ENCODE measurements around the gene CFAP119. TPM values are rescaled to one million over a fixed set of nuclear protein-coding genes. Genes with fewer than 3 reads are reported as not detected.

Gene CFAP119
- total and polyA plus RNA-seq, 10 of the 15 experiments (the other 5 are each of a cell fraction or from before 2014, with no cell fraction given): 2.2 to 9.4 (median 4.3) TPM

- TF ChIP-seq, protein P1, sequence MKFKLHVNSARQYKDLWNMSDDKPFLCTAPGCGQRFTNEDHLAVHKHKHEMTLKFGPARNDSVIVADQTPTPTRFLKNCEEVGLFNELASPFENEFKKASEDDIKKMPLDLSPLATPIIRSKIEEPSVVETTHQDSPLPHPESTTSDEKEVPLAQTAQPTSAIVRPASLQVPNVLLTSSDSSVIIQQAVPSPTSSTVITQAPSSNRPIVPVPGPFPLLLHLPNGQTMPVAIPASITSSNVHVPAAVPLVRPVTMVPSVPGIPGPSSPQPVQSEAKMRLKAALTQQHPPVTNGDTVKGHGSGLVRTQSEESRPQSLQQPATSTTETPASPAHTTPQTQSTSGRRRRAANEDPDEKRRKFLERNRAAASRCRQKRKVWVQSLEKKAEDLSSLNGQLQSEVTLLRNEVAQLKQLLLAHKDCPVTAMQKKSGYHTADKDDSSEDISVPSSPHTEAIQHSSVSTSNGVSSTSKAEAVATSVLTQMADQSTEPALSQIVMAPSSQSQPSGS (IDR thresholded peaks at IDR 0.05; ENCODE audit: low read length): no peak
- TF ChIP-seq, protein P2, sequence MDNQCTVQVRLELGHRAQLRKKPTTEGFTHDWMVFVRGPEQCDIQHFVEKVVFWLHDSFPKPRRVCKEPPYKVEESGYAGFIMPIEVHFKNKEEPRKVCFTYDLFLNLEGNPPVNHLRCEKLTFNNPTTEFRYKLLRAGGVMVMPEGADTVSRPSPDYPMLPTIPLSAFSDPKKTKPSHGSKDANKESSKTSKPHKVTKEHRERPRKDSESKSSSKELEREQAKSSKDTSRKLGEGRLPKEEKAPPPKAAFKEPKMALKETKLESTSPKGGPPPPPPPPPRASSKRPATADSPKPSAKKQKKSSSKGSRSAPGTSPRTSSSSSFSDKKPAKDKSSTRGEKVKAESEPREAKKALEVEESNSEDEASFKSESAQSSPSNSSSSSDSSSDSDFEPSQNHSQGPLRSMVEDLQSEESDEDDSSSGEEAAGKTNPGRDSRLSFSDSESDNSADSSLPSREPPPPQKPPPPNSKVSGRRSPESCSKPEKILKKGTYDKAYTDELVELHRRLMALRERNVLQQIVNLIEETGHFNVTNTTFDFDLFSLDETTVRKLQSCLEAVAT (IDR thresholded peaks at IDR 0.05): peak; percentile 29; the same call in 1 of the 2 replicates
Measured at GRCh38 chr16:30805370-30806169, 43.7 kb upstream of the CFAP119 start (continued).

DNA sequence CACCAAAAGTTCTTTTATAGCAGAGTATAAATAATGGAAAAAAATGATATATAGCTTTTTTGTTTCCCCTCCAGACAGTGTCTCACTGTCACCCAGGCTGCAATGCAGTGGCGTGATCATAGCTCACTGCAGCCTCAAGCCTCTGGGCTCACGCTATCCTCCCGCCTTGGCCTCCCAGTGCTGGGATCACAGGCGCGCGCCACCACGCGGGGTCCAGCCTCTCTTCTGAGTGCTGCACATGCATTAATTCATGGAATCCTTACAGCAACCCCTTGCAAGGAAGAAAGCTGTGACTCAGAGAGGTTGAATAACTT lies 43.2 kb upstream of the CFAP119 start:
- no TSS peak for BruUV-seq (replicated peaks)
- Histone ChIP-seq H3K4me1 (ENCODE audit: control insufficient read depth, insufficient read depth, low read length) (peaks cover 10% of the 10 kb centered on the region), H4K20me1 (ENCODE audit: control insufficient read depth, insufficient read depth) (no peaks in the 10 kb centered on the region), H3K4me3 (peak overlapping the region; percentile 58; the same call in 1 of the 2 replicates), H3K9me3 (replicated peaks; ENCODE audit: control insufficient read depth, insufficient read depth, low read length) (no peaks in the 10 kb centered on the region), H3K27me3 (replicated peaks in 1 of 2; ENCODE audit: control insufficient read depth in 2 of 2, insufficient read depth in 2 of 2, low read length in 1 of 2) (peaks cover 0 to 1% of the 10 kb centered on the region in 2 experiments; a peak in 1 of 4 replicates), H2AFZ (ENCODE audit: control insufficient read depth, low read depth, low read length) (peak overlapping the region; percentile 94), H3K4me2 (ENCODE audit: control insufficient read depth, insufficient read depth) (peak overlapping the region; percentile 70), H3K79me2 (ENCODE audit: control insufficient read depth, insufficient read depth, low read length) (no peaks in the 10 kb centered on the region), H3K9ac (ENCODE audit: control insufficient read depth, insufficient read depth, low read length) (peak overlapping the region; percentile 68), H3K27ac (ENCODE audit: control insufficient read depth, insufficient read depth) (no peak overlapping the region), H3K36me3 (ENCODE audit: control insufficient read depth in 2 of 2, insufficient read depth in 2 of 2, low read length in 1 of 2) (no peaks in the 10 kb centered on the region)
- ChIA-PET RAD21 (ENCODE audit: unreplicated experiment) (no interaction called here), SMC1A (ENCODE audit: uncharacterized antibody, unreplicated experiment) (interaction anchor here (1.8 kb wide), 1 partner anchor 9 kb away, joined by 4 read pairs; no protein-coding TSS in a partner anchor), CTCF (interaction anchor here (2.0 kb wide), 1 partner anchor 9 kb away, joined by 16 read pairs; no protein-coding TSS in a partner anchor), POLR2A (interaction anchor here (0.6 kb wide), 1 partner anchor 146 kb away, joined by 3 read pairs; no protein-coding TSS in a partner anchor)
- TF ChIP-seq EED (IDR thresholded peaks at IDR 0.05; ENCODE audit: low read depth) (no peak), ZBTB33 (IDR thresholded peaks at IDR 0.05) (0 out of 2 replicates have a peak, but pooled peaks have one; percentile 45), CREM (IDR thresholded peaks at IDR 0.05; ENCODE audit: low read depth) (no peak), TCF3 (IDR thresholded peaks at IDR 0.05; ENCODE audit: borderline replicate concordance, insufficient read depth, low read depth, low read length) (no peak)
- DNase-seq (ENCODE audit: low read depth, low spot score) (no peak), FAIRE-seq (no peak), ATAC-seq (no peak)
- intact Hi-C loops (cut with micrococcal nuclease; ENCODE audit: unreplicated experiment) (no loop called here), in situ Hi-C loops (cut with MboI) (no loop called here)
- 91% methylated on average over 8 of the region's 8 CpGs for whole genome bisulfite sequencing (ENCODE audit: insufficient coverage, insufficient replicate concordance, low lambda C conversion rate, missing lambda C conversion rate)

Measured in GM12878 (cell line).